GM18868 (cell line): Measurements from ENCODE around the gene RAB11FIP4.

Experiments used
- ATAC-seq: cut with Tn5 transposase; IDR thresholded peaks from one replicate; pipeline ENCODE4 v1.9.1; 2021; ENCODE audit warnings: mild to moderate bottlenecking, moderate library complexity; ENCODE audit not compliant: unreplicated experiment

The RAB11FIP4 gene

GRCh38 chr17:31495022-31495885 lies 103.8 kb downstream of the RAB11FIP4 start:
- no peak for ATAC-seq

GRCh38 chr17:31496097-31496496 lies 104.6 kb downstream of the RAB11FIP4 start:
- ATAC-seq: no peak

GRCh38 chr17:31496601-31497000 lies 105.1 kb downstream of the RAB11FIP4 start:
- ATAC-seq: no peak

- ATAC-seq: no peak
Measured at GRCh38 chr17:31497431-31497830, 106.0 kb downstream of the RAB11FIP4 start.

- ATAC-seq: no peak
Measured at GRCh38 chr17:31497994-31498826, 106.7 kb downstream of the RAB11FIP4 start.

GRCh38 chr17:31499771-31500554 lies 108.5 kb downstream of the RAB11FIP4 start:
- ATAC-seq: no peak

DNA sequence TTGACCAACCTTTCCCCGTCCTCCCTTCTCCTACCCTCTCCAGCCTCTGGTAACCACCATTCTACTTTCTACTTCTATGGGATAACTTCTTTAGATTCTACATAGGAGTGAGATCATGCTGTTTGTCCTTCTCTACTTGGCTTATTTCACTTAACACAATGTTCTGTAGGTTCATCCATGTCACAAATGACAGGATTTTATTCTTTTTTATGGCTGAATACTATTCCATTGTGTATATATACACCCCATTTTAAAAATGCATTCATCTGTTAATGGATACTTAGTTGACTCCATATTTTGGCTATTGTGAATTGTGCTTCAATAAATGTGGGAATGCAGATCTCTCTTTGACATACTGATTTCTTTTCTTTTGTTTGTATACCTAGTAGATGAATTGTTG lies 115.0 kb downstream of the RAB11FIP4 start:
- no peak for ATAC-seq

- ATAC-seq: peak; percentile 45
Measured at GRCh38 chr17:31508288-31509094, 117.0 kb downstream of the RAB11FIP4 start.

- peak; percentile 21 for ATAC-seq
Measured at GRCh38 chr17:31509095-31509804, 117.8 kb downstream of the RAB11FIP4 start.

- no peak for ATAC-seq
Measured at GRCh38 chr17:31509805-31510177, 118.3 kb downstream of the RAB11FIP4 start.

GRCh38 chr17:31510308-31511194 lies 119.1 kb downstream of the RAB11FIP4 start:
- no peak for ATAC-seq

GRCh38 chr17:31511195-31511578 lies 119.7 kb downstream of the RAB11FIP4 start:
- ATAC-seq: no peak

DNA sequence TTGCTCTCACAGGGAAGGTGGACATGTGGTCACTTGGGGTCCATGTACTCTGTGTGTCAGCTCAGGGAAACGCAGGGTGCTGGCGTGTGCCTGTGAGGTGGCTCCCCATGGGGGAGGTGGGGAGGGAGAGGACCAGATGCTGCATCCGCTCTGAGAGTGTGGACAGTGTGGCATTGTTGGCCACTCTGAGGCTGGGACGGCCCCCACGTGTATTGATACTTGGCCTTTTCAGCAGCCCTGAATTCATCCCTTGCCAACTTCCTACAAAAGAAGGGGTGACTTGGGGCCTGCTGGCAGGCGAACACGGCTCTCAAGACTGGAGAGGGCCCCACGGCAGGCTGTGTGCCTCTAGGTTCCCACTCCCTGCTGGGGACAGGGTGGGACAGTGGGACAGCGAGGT lies 120.1 kb downstream of the RAB11FIP4 start:
- no peak for ATAC-seq

GRCh38 chr17:31512104-31512740 lies 120.7 kb downstream of the RAB11FIP4 start:
- ATAC-seq: no peak

DNA sequence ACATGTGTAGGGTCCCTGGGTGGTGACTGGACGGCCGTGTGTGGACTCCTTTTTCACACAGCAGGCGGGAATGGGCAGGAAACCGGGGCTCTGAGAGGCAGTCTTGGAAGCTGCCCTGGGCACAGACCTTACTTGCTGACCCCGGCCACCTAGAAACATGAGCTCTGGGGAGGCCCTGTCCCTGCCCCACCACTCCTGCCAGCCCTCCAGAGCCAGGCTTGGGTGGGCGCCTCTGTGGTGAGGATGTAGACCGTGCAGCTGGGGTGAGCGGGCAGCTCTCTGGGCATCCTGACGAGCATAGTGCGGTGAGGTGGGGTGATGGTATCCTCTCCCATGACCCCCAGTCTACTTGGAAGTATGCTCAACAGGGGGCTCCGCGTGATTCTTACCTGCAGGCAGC lies 121.3 kb downstream of the RAB11FIP4 start:
- ATAC-seq: no peak

DNA sequence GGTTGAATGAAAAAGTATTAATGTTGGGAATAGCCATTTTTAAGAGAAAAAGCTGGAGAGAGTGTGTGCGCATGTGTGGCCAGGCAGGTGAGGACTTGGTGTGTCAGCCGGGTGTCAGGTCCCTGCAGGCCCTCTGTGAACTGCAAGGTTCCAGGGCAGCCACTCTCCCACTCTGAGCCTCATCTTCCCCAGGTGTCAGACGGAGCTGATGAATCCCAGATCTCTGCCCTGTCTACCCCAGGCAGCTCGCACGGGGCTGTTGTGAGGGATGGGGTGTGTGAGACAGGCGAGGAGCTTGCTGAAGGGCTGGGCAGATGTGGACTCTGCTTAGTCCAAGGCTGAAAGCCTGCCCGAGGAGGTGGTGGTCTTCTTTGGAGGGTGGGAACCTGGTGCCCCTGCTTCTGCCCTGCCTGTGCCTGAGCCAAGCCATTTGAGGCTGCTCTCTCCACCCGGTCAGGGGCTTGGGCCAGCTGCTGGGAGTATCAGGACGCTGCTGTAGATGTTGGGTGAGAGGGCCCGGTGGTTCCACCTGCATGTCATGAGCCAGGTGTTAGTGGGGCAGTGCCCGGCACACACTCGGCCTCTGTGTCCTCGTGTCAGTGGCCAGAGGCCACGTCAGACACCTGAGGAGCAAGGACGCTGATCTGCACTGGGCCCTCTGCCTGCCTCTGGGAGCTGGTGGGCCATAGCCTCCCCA lies 122.4 kb downstream of the RAB11FIP4 start:
- no peak for ATAC-seq

- no peak for ATAC-seq
Measured at GRCh38 chr17:31515267-31515666, 123.8 kb downstream of the RAB11FIP4 start.

DNA sequence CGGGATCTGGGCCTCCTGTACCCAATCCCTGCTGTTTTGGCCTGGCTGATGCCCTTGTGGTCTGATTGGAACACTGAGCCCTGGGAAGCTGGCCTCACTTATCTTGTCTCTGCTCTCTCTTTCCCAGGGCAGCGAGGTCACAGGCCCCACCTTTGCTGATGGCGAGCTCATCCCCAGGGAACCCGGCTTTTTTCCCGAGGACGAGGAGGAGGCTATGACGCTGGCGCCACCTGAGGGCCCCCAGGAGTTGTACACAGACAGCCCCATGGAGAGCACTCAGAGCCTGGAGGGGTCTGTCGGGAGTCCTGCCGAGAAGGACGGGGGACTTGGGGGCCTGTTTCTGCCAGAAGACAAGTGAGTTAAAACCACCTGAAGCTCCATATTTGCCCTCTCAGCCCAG lies 126.0 kb downstream of the RAB11FIP4 start:
- no peak for ATAC-seq
